Progenitor cell of endocrine pancreas (in vitro differentiated cells): ENCODE results near the gene ICAM1. TPM values are rescaled to one million over a fixed set of nuclear protein-coding genes. Genes with fewer than 3 reads are reported as not detected.

ENCODE experiments used
- DNase-seq: peaks from one replicate; pipeline ENCODE4 v3.0.0; 2021; ENCODE audit warnings: low spot score; ENCODE audit not compliant: unreplicated experiment
- H3K27ac Mint-ChIP-seq: 2 replicates; pipeline ENCODE4 v1.8.0; 2021; ENCODE audit warnings: mild to moderate bottlenecking, moderate library complexity, mixed read lengths
- H3K27me3 Mint-ChIP-seq: 2 replicates; pipeline ENCODE4 v1.8.0; 2021; ENCODE audit warnings: mixed read lengths
- H3K36me3 Mint-ChIP-seq: 2 replicates; pipeline ENCODE4 v1.8.0; 2022; ENCODE audit warnings: mixed read lengths; ENCODE audit not compliant: insufficient read depth
- H3K4me1 Mint-ChIP-seq: 2 replicates; pipeline ENCODE4 v1.8.0; 2021; ENCODE audit warnings: low read depth, mixed read lengths
- H3K4me3 Mint-ChIP-seq: 2 replicates; pipeline ENCODE4 v1.8.0; 2021; ENCODE audit warnings: low read depth, mild to moderate bottlenecking, moderate library complexity, mixed read lengths
- H3K9me3 Mint-ChIP-seq: 2 replicates; pipeline ENCODE4 v1.8.0; 2021; ENCODE audit warnings: low read depth, mixed read lengths
- CTCF ChIP-seq: fragments of 200-600 bp; sonication (generic); IDR thresholded peaks from one replicate; pipeline ENCODE4 v1.5.0; 2021; ENCODE audit warnings: antibody characterized with exemption, mild to moderate bottlenecking; ENCODE audit not compliant: unreplicated experiment
- total RNA-seq: library from RNA; stranded (reverse); gene quantifications from 2 replicates; pipeline ENCODE4 v1.2.1, GENCODE V29; 2021

ICAM1 gene
- total RNA-seq, 1 donor from 2014 or later, result 0.17 TPM

- Mint-ChIP-seq H3K27ac (peak overlapping the region; percentile 92), H3K9me3 (no peaks in the 10 kb centered on the region), H3K4me3 (peak overlapping the region; percentile 96), H3K36me3 (peaks cover 13% of the 10 kb centered on the region), H3K27me3 (no peaks in the 10 kb centered on the region), H3K4me1 (peaks cover 14% of the 10 kb centered on the region)
- DNase-seq, result no peak
- no peak for TF ChIP-seq CTCF
Observed at GRCh38 chr19:10316229-10317044, 45.5 kb downstream of the ICAM1 start.

GRCh38 chr19:10317045-10317856 is 46.3 kb downstream of the ICAM1 start:
- H3K36me3 Mint-ChIP-seq, result peaks cover 17% of the 10 kb centered on the region
- DNase-seq, result no peak
- peaks cover 14% of the 10 kb centered on the region for H3K4me1 Mint-ChIP-seq
- no peaks in the 10 kb centered on the region for H3K27me3 Mint-ChIP-seq
- TF ChIP-seq CTCF, result no peak
- H3K9me3 Mint-ChIP-seq, result no peaks in the 10 kb centered on the region
- no peak overlapping the region for H3K4me3 Mint-ChIP-seq
- H3K27ac Mint-ChIP-seq, result no peak overlapping the region

GRCh38 chr19:10317857-10318462 is 47.0 kb downstream of the ICAM1 start:
- H3K4me1 Mint-ChIP-seq, result peaks cover 14% of the 10 kb centered on the region
- no peak overlapping the region for H3K4me3 Mint-ChIP-seq
- H3K36me3 Mint-ChIP-seq, result peaks cover 17% of the 10 kb centered on the region
- H3K9me3 Mint-ChIP-seq, result no peaks in the 10 kb centered on the region
- H3K27ac Mint-ChIP-seq, result no peak overlapping the region
- H3K27me3 Mint-ChIP-seq, result no peaks in the 10 kb centered on the region
- no peak for TF ChIP-seq CTCF
- no peak for DNase-seq

GRCh38 chr19:10318807-10319682 is 48.1 kb downstream of the ICAM1 start:
- no peak overlapping the region for H3K4me3 Mint-ChIP-seq

More at GRCh38 chr19:10318807-10319682, 48.1 kb downstream of the ICAM1 start:
- Mint-ChIP-seq H3K4me1 (peaks cover 14% of the 10 kb centered on the region), H3K36me3 (peaks cover 14% of the 10 kb centered on the region), H3K27ac (no peak overlapping the region), H3K27me3 (no peaks in the 10 kb centered on the region), H3K9me3 (no peaks in the 10 kb centered on the region)
- no peak for DNase-seq
- no peak for TF ChIP-seq CTCF
